ENCODE measurements around the gene CLK3. TPM values are rescaled to one million over a fixed set of nuclear protein-coding genes. Genes with fewer than 3 reads are reported as not detected.

CLK3 gene
- polyA plus RNA-seq (2013, experiment 1 of 2): 35.9 TPM
- polyA plus RNA-seq (2013, experiment 2 of 2): 38.3 TPM

GRCh38 chr15:74615508-74616365 lies at the start of gene CLK3:
Gene CLK3, plus strand, starts transcription at chr15:74615836. Its CDS starts 3,361 bp downstream, at chr15:74619197.
- H2BK15ac ChIP-seq (replicated peaks; ENCODE audit: low read depth): no peak within 1 kb of the TSS
- H4K8ac ChIP-seq (ENCODE audit: low read depth, low read length): no peak within 1 kb of the TSS
- H3K36me3 ChIP-seq (ENCODE audit: control insufficient read depth, insufficient read depth, low read length): no peaks in the 10 kb centered on the region
- H3K18ac ChIP-seq (ENCODE audit: low read length): peak within 1 kb of the TSS; percentile 46
- peaks cover 20% of the 10 kb centered on the region for H3K79me1 ChIP-seq (ENCODE audit: low read length)
- peak within 1 kb of the TSS; percentile 64 for H3K4ac ChIP-seq (ENCODE audit: low read depth, low read length)
- H3K4me3 ChIP-seq (ENCODE audit: low read length): peak within 1 kb of the TSS; percentile 85
- H2BK5ac ChIP-seq (ENCODE audit: low read length): no peak within 1 kb of the TSS
- H3K79me2 ChIP-seq (ENCODE audit: control insufficient read depth, insufficient read depth, low read length): peaks cover 30% of the 10 kb centered on the region
- no peak within 1 kb of the TSS for H2AK5ac ChIP-seq (ENCODE audit: low read length)
- peak; percentile 97 for DNase-seq
- WGBS (ENCODE audit: extremely low coverage, insufficient coverage, low lambda C conversion rate): no CpG with 5 or more reads among the region's 91 CpGs
- H2BK120ac ChIP-seq (ENCODE audit: low read depth, low read length): no peak within 1 kb of the TSS
- H3K4me2 ChIP-seq (ENCODE audit: low read length): peak within 1 kb of the TSS; percentile 91
- H3K4me1 ChIP-seq (ENCODE audit: control insufficient read depth, low read depth, low read length): peaks cover 2% of the 10 kb centered on the region
- peak within 1 kb of the TSS; percentile 67 for H3K23ac ChIP-seq (ENCODE audit: low read length)
- H3K9ac ChIP-seq (ENCODE audit: low read length): peak within 1 kb of the TSS; percentile 96
- H3K56ac ChIP-seq (ENCODE audit: low read length): peak within 1 kb of the TSS; percentile 91
- no peaks in the 10 kb centered on the region for H3K27me3 ChIP-seq (ENCODE audit: insufficient read depth, low read length, poor library complexity)
- H3K27ac ChIP-seq (ENCODE audit: low read depth, low read length): peak within 1 kb of the TSS; percentile 93
- H4K5ac ChIP-seq (ENCODE audit: low read length): no peak within 1 kb of the TSS

GRCh38 chr15:74568594-74568993 lies 47.0 kb upstream of the CLK3 start:
- H3K9ac ChIP-seq (ENCODE audit: low read length): no peak overlapping the region
- no peak overlapping the region for H2BK5ac ChIP-seq (ENCODE audit: low read length)
- H3K4me2 ChIP-seq (ENCODE audit: low read length): no peak overlapping the region
- no peak overlapping the region for H3K4me3 ChIP-seq (ENCODE audit: low read length)
- no peak overlapping the region for H4K5ac ChIP-seq (ENCODE audit: low read length)
- peaks cover 33% of the 10 kb centered on the region for H3K79me2 ChIP-seq (ENCODE audit: control insufficient read depth, insufficient read depth, low read length)
- WGBS (ENCODE audit: extremely low coverage, insufficient coverage, low lambda C conversion rate): no CpG with 5 or more reads among the region's 1 CpG
- H3K27me3 ChIP-seq (ENCODE audit: insufficient read depth, low read length, poor library complexity): no peaks in the 10 kb centered on the region
- peak; percentile 56 for DNase-seq
- no peak overlapping the region for H4K8ac ChIP-seq (ENCODE audit: low read depth, low read length)
- H2BK120ac ChIP-seq (ENCODE audit: low read depth, low read length): no peak overlapping the region
- H3K4ac ChIP-seq (ENCODE audit: low read depth, low read length): no peak overlapping the region
- H3K27ac ChIP-seq (ENCODE audit: low read depth, low read length): no peak overlapping the region
- H3K79me1 ChIP-seq (ENCODE audit: low read length): peaks cover 21% of the 10 kb centered on the region
- no peak overlapping the region for H2AK5ac ChIP-seq (ENCODE audit: low read length)
- no peak overlapping the region for H2BK15ac ChIP-seq (replicated peaks; ENCODE audit: low read depth)
- no peak overlapping the region for H3K23ac ChIP-seq (ENCODE audit: low read length)
- H3K4me1 ChIP-seq (ENCODE audit: control insufficient read depth, low read depth, low read length): peaks cover 15% of the 10 kb centered on the region
- no peaks in the 10 kb centered on the region for H3K36me3 ChIP-seq (ENCODE audit: control insufficient read depth, insufficient read depth, low read length)
- H3K18ac ChIP-seq (ENCODE audit: low read length): no peak overlapping the region
- no peak overlapping the region for H3K56ac ChIP-seq (ENCODE audit: low read length)

GRCh38 chr15:74569731-74570070 lies 45.9 kb upstream of the CLK3 start:
- Histone ChIP-seq H2AK5ac (ENCODE audit: low read length) (no peak overlapping the region), H3K27ac (ENCODE audit: low read depth, low read length) (peak overlapping the region; percentile 20), H3K4me3 (ENCODE audit: low read length) (no peak overlapping the region), H2BK15ac (replicated peaks; ENCODE audit: low read depth) (no peak overlapping the region), H3K23ac (ENCODE audit: low read length) (no peak overlapping the region), H3K4ac (ENCODE audit: low read depth, low read length) (no peak overlapping the region), H3K79me1 (ENCODE audit: low read length) (peaks cover 20% of the 10 kb centered on the region), H3K27me3 (ENCODE audit: insufficient read depth, low read length, poor library complexity) (no peaks in the 10 kb centered on the region), H4K5ac (ENCODE audit: low read length) (no peak overlapping the region), H3K36me3 (ENCODE audit: control insufficient read depth, insufficient read depth, low read length) (no peaks in the 10 kb centered on the region), H3K9ac (ENCODE audit: low read length) (no peak overlapping the region), H4K8ac (ENCODE audit: low read depth, low read length) (no peak overlapping the region), H3K79me2 (ENCODE audit: control insufficient read depth, insufficient read depth, low read length) (peaks cover 24% of the 10 kb centered on the region), H3K56ac (ENCODE audit: low read length) (no peak overlapping the region), H2BK5ac (ENCODE audit: low read length) (no peak overlapping the region), H3K4me2 (ENCODE audit: low read length) (no peak overlapping the region), H3K18ac (ENCODE audit: low read length) (no peak overlapping the region), H2BK120ac (ENCODE audit: low read depth, low read length) (no peak overlapping the region), H3K4me1 (ENCODE audit: control insufficient read depth, low read depth, low read length) (peaks cover 15% of the 10 kb centered on the region)
- no CpG with 5 or more reads among the region's 4 CpGs for WGBS (ENCODE audit: extremely low coverage, insufficient coverage, low lambda C conversion rate)
- no peak for DNase-seq

- no peak overlapping the region for H3K4me2 ChIP-seq (ENCODE audit: low read length)
- H3K4me3 ChIP-seq (ENCODE audit: low read length): no peak overlapping the region
- no peak overlapping the region for H3K4ac ChIP-seq (ENCODE audit: low read depth, low read length)
- H2BK15ac ChIP-seq (replicated peaks; ENCODE audit: low read depth): no peak overlapping the region
- no peak overlapping the region for H3K27ac ChIP-seq (ENCODE audit: low read depth, low read length)
- no peak overlapping the region for H2BK5ac ChIP-seq (ENCODE audit: low read length)
- DNase-seq: no peak
- H3K9ac ChIP-seq (ENCODE audit: low read length): no peak overlapping the region
- peaks cover 5% of the 10 kb centered on the region for H3K36me3 ChIP-seq (ENCODE audit: control insufficient read depth, insufficient read depth, low read length)
- H3K79me2 ChIP-seq (ENCODE audit: control insufficient read depth, insufficient read depth, low read length): peaks cover 13% of the 10 kb centered on the region
- no peaks in the 10 kb centered on the region for H3K27me3 ChIP-seq (ENCODE audit: insufficient read depth, low read length, poor library complexity)
- no peak overlapping the region for H4K5ac ChIP-seq (ENCODE audit: low read length)
- WGBS (ENCODE audit: extremely low coverage, insufficient coverage, low lambda C conversion rate): no CpG with 5 or more reads among the region's 3 CpGs
- no peak overlapping the region for H2BK120ac ChIP-seq (ENCODE audit: low read depth, low read length)
- H3K56ac ChIP-seq (ENCODE audit: low read length): no peak overlapping the region
- no peak overlapping the region for H3K18ac ChIP-seq (ENCODE audit: low read length)
- no peak overlapping the region for H3K23ac ChIP-seq (ENCODE audit: low read length)
- H2AK5ac ChIP-seq (ENCODE audit: low read length): no peak overlapping the region
- no peak overlapping the region for H4K8ac ChIP-seq (ENCODE audit: low read depth, low read length)
- H3K79me1 ChIP-seq (ENCODE audit: low read length): peaks cover 23% of the 10 kb centered on the region
- H3K4me1 ChIP-seq (ENCODE audit: control insufficient read depth, low read depth, low read length): peaks cover 15% of the 10 kb centered on the region
Measured at GRCh38 chr15:74571191-74571590, 44.4 kb upstream of the CLK3 start.

GRCh38 chr15:74573987-74574386 lies 41.6 kb upstream of the CLK3 start:
- DNase-seq: no peak
- H3K79me1 ChIP-seq (ENCODE audit: low read length): peaks cover 20% of the 10 kb centered on the region

More at GRCh38 chr15:74573987-74574386, 41.6 kb upstream of the CLK3 start:
- Histone ChIP-seq H3K4me3 (ENCODE audit: low read length) (no peak overlapping the region), H3K23ac (ENCODE audit: low read length) (no peak overlapping the region), H2BK15ac (replicated peaks; ENCODE audit: low read depth) (no peak overlapping the region), H2AK5ac (ENCODE audit: low read length) (no peak overlapping the region), H3K4ac (ENCODE audit: low read depth, low read length) (no peak overlapping the region), H3K27ac (ENCODE audit: low read depth, low read length) (no peak overlapping the region), H2BK120ac (ENCODE audit: low read depth, low read length) (no peak overlapping the region), H3K18ac (ENCODE audit: low read length) (no peak overlapping the region), H4K5ac (ENCODE audit: low read length) (no peak overlapping the region), H3K4me2 (ENCODE audit: low read length) (no peak overlapping the region), H3K79me2 (ENCODE audit: control insufficient read depth, insufficient read depth, low read length) (peaks cover 4% of the 10 kb centered on the region), H3K56ac (ENCODE audit: low read length) (no peak overlapping the region), H3K9ac (ENCODE audit: low read length) (no peak overlapping the region), H3K36me3 (ENCODE audit: control insufficient read depth, insufficient read depth, low read length) (peaks cover 7% of the 10 kb centered on the region), H2BK5ac (ENCODE audit: low read length) (no peak overlapping the region), H4K8ac (ENCODE audit: low read depth, low read length) (no peak overlapping the region), H3K4me1 (ENCODE audit: control insufficient read depth, low read depth, low read length) (peaks cover under 1% of the 10 kb centered on the region), H3K27me3 (ENCODE audit: insufficient read depth, low read length, poor library complexity) (no peaks in the 10 kb centered on the region)
- no CpG with 5 or more reads among the region's 4 CpGs for WGBS (ENCODE audit: extremely low coverage, insufficient coverage, low lambda C conversion rate)
